LNCAP (cell line): ENCODE data around the gene PRICKLE4.

Experiments
- CTCF ChIP-seq: fragments of 450-650 bp; IDR thresholded peaks from 2 replicates; pipeline ENCODE4 v1.5.1; 2017; ENCODE audit warnings: mild to moderate bottlenecking

Gene PRICKLE4

GRCh38 chr6:41780551-41781365 lies at the start of gene PRICKLE4:
Gene PRICKLE4, plus strand, starts transcription at chr6:41780782. Its CDS starts 2,692 bp downstream, at chr6:41783474.
- TF ChIP-seq CTCF, result no peak

- TF ChIP-seq CTCF, result no peak
These were observed 49.0 kb upstream of the PRICKLE4 start for GRCh38 chr6:41731561-41732086.

GRCh38 chr6:41732149-41732548 lies 48.4 kb upstream of the PRICKLE4 start:
- TF ChIP-seq CTCF, result no peak

GRCh38 chr6:41732591-41733359 lies 47.8 kb upstream of the PRICKLE4 start:
- TF ChIP-seq CTCF, result no peak

GRCh38 chr6:41733360-41733706 lies 47.2 kb upstream of the PRICKLE4 start:
- no peak for TF ChIP-seq CTCF

GRCh38 chr6:41733707-41734665 lies 46.6 kb upstream of the PRICKLE4 start:
- no peak for TF ChIP-seq CTCF
